ENCODE data around the gene ANKLE1. TPM values are rescaled to one million over a fixed set of nuclear protein-coding genes. Genes with fewer than 3 reads are reported as not detected.

ANKLE1 gene
- total RNA-seq, 1 donor from 2014 or later, result 4.9 TPM

GRCh38 chr19:17246681-17247425 lies 34.8 kb upstream of the ANKLE1 start:
- Mint-ChIP-seq H3K27ac (ENCODE audit: unreplicated experiment) (peak overlapping the region; percentile 67), H3K9me3 (no peaks in the 10 kb centered on the region), H3K36me3 (ENCODE audit: low read depth) (peaks cover 3% of the 10 kb centered on the region), H3K27me3 (ENCODE audit: low read depth) (peaks cover 9% of the 10 kb centered on the region), H3K4me1 (peaks cover 51% of the 10 kb centered on the region), H3K4me3 (peak overlapping the region; percentile 88)
- no peak for DNase-seq (ENCODE audit: low read depth, low spot score)
- TF ChIP-seq CTCF (conservative IDR thresholded peaks at IDR 0.05), result no peak

GRCh38 chr19:17248011-17248776 lies 33.5 kb upstream of the ANKLE1 start:
- Mint-ChIP-seq H3K36me3 (ENCODE audit: low read depth) (no peaks in the 10 kb centered on the region), H3K27me3 (ENCODE audit: low read depth) (peaks cover 9% of the 10 kb centered on the region), H3K4me1 (peaks cover 41% of the 10 kb centered on the region), H3K9me3 (no peaks in the 10 kb centered on the region), H3K4me3 (peak overlapping the region; percentile 81), H3K27ac (ENCODE audit: unreplicated experiment) (peak overlapping the region; percentile 27)
- no peak for TF ChIP-seq CTCF (conservative IDR thresholded peaks at IDR 0.05)
- peak; percentile 63 for DNase-seq (ENCODE audit: low read depth, low spot score)

- Mint-ChIP-seq H3K4me3 (no peak overlapping the region), H3K36me3 (ENCODE audit: low read depth) (no peaks in the 10 kb centered on the region), H3K9me3 (no peaks in the 10 kb centered on the region), H3K27me3 (ENCODE audit: low read depth) (peaks cover 7% of the 10 kb centered on the region), H3K4me1 (peaks cover 33% of the 10 kb centered on the region), H3K27ac (ENCODE audit: unreplicated experiment) (no peak overlapping the region)
- no peak for DNase-seq (ENCODE audit: low read depth, low spot score)
- TF ChIP-seq CTCF (conservative IDR thresholded peaks at IDR 0.05), result no peak
Measured at GRCh38 chr19:17249887-17250548, 31.7 kb upstream of the ANKLE1 start.

- H3K9me3 Mint-ChIP-seq, result no peaks in the 10 kb centered on the region
- no peaks in the 10 kb centered on the region for H3K27me3 Mint-ChIP-seq (ENCODE audit: low read depth)
- H3K36me3 Mint-ChIP-seq (ENCODE audit: low read depth), result no peaks in the 10 kb centered on the region
- no peak for DNase-seq (ENCODE audit: low read depth, low spot score)
- no peak overlapping the region for H3K4me3 Mint-ChIP-seq
- no peak for TF ChIP-seq CTCF (conservative IDR thresholded peaks at IDR 0.05)
- H3K27ac Mint-ChIP-seq (ENCODE audit: unreplicated experiment), result no peak overlapping the region
- no peaks in the 10 kb centered on the region for H3K4me1 Mint-ChIP-seq
Measured at GRCh38 chr19:17254636-17255035, 27.1 kb upstream of the ANKLE1 start.

GRCh38 chr19:17255150-17255621 lies 26.5 kb upstream of the ANKLE1 start:
- DNase-seq (ENCODE audit: low read depth, low spot score), result no peak
- no peak for TF ChIP-seq CTCF (conservative IDR thresholded peaks at IDR 0.05)
- Mint-ChIP-seq H3K27me3 (ENCODE audit: low read depth) (no peaks in the 10 kb centered on the region), H3K9me3 (no peaks in the 10 kb centered on the region), H3K36me3 (ENCODE audit: low read depth) (no peaks in the 10 kb centered on the region), H3K4me1 (no peaks in the 10 kb centered on the region), H3K27ac (ENCODE audit: unreplicated experiment) (no peak overlapping the region), H3K4me3 (no peak overlapping the region)

All from neural crest cell (in vitro differentiated cells).